PC-9 (cell line): ENCODE data around the gene NDST3. TPM values are rescaled to one million over a fixed set of nuclear protein-coding genes. Genes with fewer than 3 reads are reported as not detected.

Experiments used
- BruUV-seq: library from RNA; stranded (reverse); fragments of 400-500 nt; replicated peaks from 2 replicates; lab custom pipeline; 2021; lab: Mats Ljungman, UMichigan
- CTCF ChIA-PET: fragments of 300-600 bp; sonication (Branson Sonifier 250); formaldehyde crosslinking; loops from one replicate; lab custom pipeline; 2022; ENCODE audit warnings: antibody characterized with exemption; lab: Charles Lee
- POLR2A ChIA-PET: fragments of 300-600 bp; sonication (Branson Sonifier 250); formaldehyde crosslinking; loops from one replicate; lab custom pipeline; 2022; ENCODE audit warnings: antibody characterized with exemption; ENCODE audit not compliant: unreplicated experiment; lab: Charles Lee
- DNase-seq, 2 experiments: peaks; one replicate each; pipeline versions ENCODE4 v3.0.0 to v3.0.0-alpha.2; 2015 to 2022; ENCODE audit warnings: mixed read lengths in 1 of 2
- H2AFZ ChIP-seq: fragments of 200-600 bp; sonication (generic); 2 replicates; pipeline ENCODE4 v1.8.1; 2017; ENCODE audit warnings: antibody characterized with exemption
- H3F3A ChIP-seq: fragments of 200-600 bp; sonication (generic); 2 replicates; pipeline ENCODE4 v1.8.1; 2017; ENCODE audit warnings: antibody characterized with exemption, mild to moderate bottlenecking, low read depth; ENCODE audit not compliant: insufficient read depth
- H3K27ac ChIP-seq: fragments of 200-600 bp; sonication (generic); 2 replicates; pipeline ENCODE4 v1.6.1; 2016; ENCODE audit warnings: mixed run types
- H3K27me3 ChIP-seq: fragments of 200-600 bp; sonication (generic); 2 replicates; pipeline ENCODE4 v1.6.1; 2016; ENCODE audit warnings: low read depth, mixed run types; ENCODE audit not compliant: insufficient read depth
- H3K36me3 ChIP-seq: fragments of 200-600 bp; sonication (generic); 2 replicates; pipeline ENCODE4 v1.6.1; 2016; ENCODE audit warnings: low read depth, mixed run types
- H3K4me1 ChIP-seq: fragments of 200-600 bp; sonication (generic); replicated peaks from 2 replicates; pipeline ENCODE4 v1.6.1; 2016; ENCODE audit warnings: mixed run types; ENCODE audit not compliant: insufficient read depth
- H3K4me2 ChIP-seq: fragments of 200-600 bp; sonication (generic); 2 replicates; pipeline ENCODE4 v1.6.1; 2017; ENCODE audit warnings: mixed run types
- H3K4me3 ChIP-seq: fragments of 200-600 bp; sonication (generic); 2 replicates; pipeline ENCODE4 v1.6.1; 2016; ENCODE audit warnings: mixed run types
- H3K79me2 ChIP-seq: fragments of 200-600 bp; sonication (generic); 2 replicates; pipeline ENCODE4 v1.6.1; 2017; ENCODE audit warnings: low read depth, mixed run types
- H3K9me2 ChIP-seq: fragments of 200-600 bp; sonication (generic); 2 replicates; pipeline ENCODE4 v1.8.1; 2017; ENCODE audit warnings: mild to moderate bottlenecking; ENCODE audit not compliant: insufficient read depth
- H3K9me3 ChIP-seq: fragments of 200-600 bp; sonication (generic); 2 replicates; pipeline ENCODE4 v1.8.1; 2016; ENCODE audit warnings: low read depth; ENCODE audit not compliant: insufficient read depth
- H4K20me1 ChIP-seq: fragments of 200-600 bp; sonication (generic); 2 replicates; pipeline ENCODE4 v1.8.1; 2017; ENCODE audit not compliant: insufficient read depth
- CTCF ChIP-seq: fragments of 200-600 bp; sonication (generic); conservative IDR thresholded peaks from 2 replicates; pipeline ENCODE4 v1.6.1; 2017; ENCODE audit warnings: mixed run types, antibody characterized with exemption, mild to moderate bottlenecking, moderate library complexity
- EZH2 ChIP-seq: fragments of 200-600 bp; sonication (generic); IDR thresholded peaks from 2 replicates; pipeline ENCODE4 v1.8.0; 2017; ENCODE audit warnings: antibody characterized with exemption, low read depth
- intact Hi-C: fragments of 100-400 bp; cut with micrococcal nuclease; formaldehyde crosslinking; loops from one replicate; pipeline ENCODE4 v1.10.0; 2022; ENCODE audit not compliant: unreplicated experiment
- total RNA-seq: library from RNA; stranded (reverse); gene quantifications from 2 replicates; pipeline ENCODE4 v1.2.3, GENCODE V29; 2021

Gene NDST3
- total RNA-seq, 1 experiment from 2014 or later = 0.15 TPM

GRCh38 chr4:118268780-118269179, 234.5 kb downstream of the NDST3 start:
- intact Hi-C loops = no loop called here

GRCh38 chr4:118270492-118270891, 236.2 kb downstream of the NDST3 start:
- intact Hi-C loops = loop anchor here (1.0 to 5.0 kb wide), 2 partner anchors 1136 to 1913 kb away; no protein-coding TSS in a partner anchor
- no peaks in the 10 kb centered on the region for H3F3A ChIP-seq
- ChIA-PET POLR2A (no interaction called here), CTCF (no interaction called here)
- H3K4me2 ChIP-seq = no peak overlapping the region
- BruUV-seq = no TSS peak
- no peaks in the 10 kb centered on the region for H3K79me2 ChIP-seq
- H3K4me1 ChIP-seq = no peaks in the 10 kb centered on the region
- H4K20me1 ChIP-seq = no peaks in the 10 kb centered on the region
- H3K27ac ChIP-seq = no peak overlapping the region
- H3K9me2 ChIP-seq = no peaks in the 10 kb centered on the region
- H3K27me3 ChIP-seq = no peaks in the 10 kb centered on the region
- H3K9me3 ChIP-seq = 0 out of 2 replicates have a peak, but pooled peaks cover 3% of the 10 kb centered on the region
- H3K36me3 ChIP-seq = no peaks in the 10 kb centered on the region
- no peak overlapping the region for H2AFZ ChIP-seq
- no peak overlapping the region for H3K4me3 ChIP-seq
- peak in 1 of 2 experiments; percentile 36 for DNase-seq
- no peak for TF ChIP-seq EZH2
- peak; percentile 64 for TF ChIP-seq CTCF

More at GRCh38 chr4:118268780-118269179, 234.5 kb downstream of the NDST3 start:
- H3K27me3 ChIP-seq = no peaks in the 10 kb centered on the region
- CTCF ChIA-PET = no interaction called here
- H3K9me3 ChIP-seq = 0 out of 2 replicates have a peak, but pooled peaks cover 3% of the 10 kb centered on the region
- H3K4me2 ChIP-seq = no peak overlapping the region
- no peak overlapping the region for H3K27ac ChIP-seq
- H2AFZ ChIP-seq = no peak overlapping the region
- no peaks in the 10 kb centered on the region for H3F3A ChIP-seq
- no TSS peak for BruUV-seq
- H3K36me3 ChIP-seq = no peaks in the 10 kb centered on the region
- DNase-seq = no peak
- no peak overlapping the region for H3K4me3 ChIP-seq
- POLR2A ChIA-PET = no interaction called here
- no peaks in the 10 kb centered on the region for H3K9me2 ChIP-seq
- no peak for TF ChIP-seq CTCF
- no peak for TF ChIP-seq EZH2
- no peaks in the 10 kb centered on the region for H4K20me1 ChIP-seq
- no peaks in the 10 kb centered on the region for H3K79me2 ChIP-seq
- no peaks in the 10 kb centered on the region for H3K4me1 ChIP-seq

- intact Hi-C loops = loop anchor here (5.0 kb wide), 1 partner anchor 1914 kb away; no protein-coding TSS in a partner anchor
- no TSS peak for BruUV-seq
- H3K27ac ChIP-seq = no peak overlapping the region
- no peaks in the 10 kb centered on the region for H3K4me1 ChIP-seq
- H3K27me3 ChIP-seq = no peaks in the 10 kb centered on the region
- ChIA-PET CTCF (no interaction called here), POLR2A (no interaction called here)
- no peaks in the 10 kb centered on the region for H3K36me3 ChIP-seq
- H3K4me3 ChIP-seq = no peak overlapping the region
- no peaks in the 10 kb centered on the region for H3K79me2 ChIP-seq
- no peak for DNase-seq
- no peaks in the 10 kb centered on the region for H4K20me1 ChIP-seq
- H3K9me2 ChIP-seq = no peaks in the 10 kb centered on the region
- H3K9me3 ChIP-seq = no peaks in the 10 kb centered on the region
- H2AFZ ChIP-seq = no peak overlapping the region
- H3K4me2 ChIP-seq = no peak overlapping the region
- no peaks in the 10 kb centered on the region for H3F3A ChIP-seq
- no peak for TF ChIP-seq CTCF
- no peak for TF ChIP-seq EZH2
Observed at GRCh38 chr4:118271788-118272187, 237.5 kb downstream of the NDST3 start.
